Trophoblast cell (in vitro differentiated cells and primary cell): ENCODE measurements around the gene HAUS2.

ENCODE experiments used
- DNase-seq, 2 donors: peaks; one replicate each; pipeline ENCODE4 v3.0.0-alpha.2; 2016
- H2AFZ ChIP-seq: 2 replicates; pipeline ENCODE4 v1.6.1; 2013; ENCODE audit warnings: low read length, moderate library complexity, mild to moderate bottlenecking; ENCODE audit not compliant: insufficient read depth, poor library complexity
- H2AK5ac ChIP-seq: 2 replicates; pipeline ENCODE4 v1.6.1; 2013; ENCODE audit warnings: mild to moderate bottlenecking, low read length
- H2BK120ac ChIP-seq: 2 replicates; pipeline ENCODE4 v1.6.1; 2013; ENCODE audit warnings: low read length, mild to moderate bottlenecking, moderate library complexity; ENCODE audit not compliant: insufficient read depth, poor library complexity
- H2BK12ac ChIP-seq: 2 replicates; pipeline ENCODE4 v1.6.1; 2013; ENCODE audit warnings: mild to moderate bottlenecking, low read length, moderate library complexity
- H2BK5ac ChIP-seq: 2 replicates; pipeline ENCODE4 v1.6.1; 2013; ENCODE audit warnings: low read length, low read depth, moderate library complexity, mild to moderate bottlenecking; ENCODE audit not compliant: poor library complexity
- H3K14ac ChIP-seq: 2 replicates; pipeline ENCODE4 v1.6.1; 2013; ENCODE audit warnings: mild to moderate bottlenecking, low read length
- H3K18ac ChIP-seq: 2 replicates; pipeline ENCODE4 v1.6.1; 2013; ENCODE audit warnings: mild to moderate bottlenecking, low read length
- H3K23ac ChIP-seq: 2 replicates; pipeline ENCODE4 v1.6.1; 2013; ENCODE audit warnings: low read length
- H3K27ac ChIP-seq: 2 replicates; pipeline ENCODE4 v1.5.1; 2013; ENCODE audit warnings: low read depth, mild to moderate bottlenecking, inconsistent platforms, low read length, moderate library complexity
- H3K27me3 ChIP-seq: 2 replicates; pipeline ENCODE4 v1.6.1; 2013; ENCODE audit warnings: inconsistent platforms, mild to moderate bottlenecking, low read length, moderate library complexity; ENCODE audit not compliant: insufficient read depth
- H3K36me3 ChIP-seq, 2 experiments: 1 replicate in 1 of 2; 2 replicates in 1 of 2; pipeline ENCODE4 v1.6.1; 2013; ENCODE audit warnings: low read length in 2 of 2, mild to moderate bottlenecking in 2 of 2, moderate library complexity in 1 of 2; ENCODE audit not compliant: insufficient read depth in 2 of 2, control insufficient read depth in 1 of 2
- H3K4ac ChIP-seq: 2 replicates; pipeline ENCODE4 v1.6.1; 2013; ENCODE audit warnings: low read depth, mild to moderate bottlenecking, low read length, moderate library complexity
- H3K4me1 ChIP-seq, 2 experiments: 1 replicate in 1 of 2; 2 replicates in 1 of 2; pipeline ENCODE4 v1.6.1; 2013; ENCODE audit warnings: low read length in 2 of 2, mild to moderate bottlenecking in 2 of 2, moderate library complexity in 1 of 2; ENCODE audit not compliant: insufficient read depth in 2 of 2, control insufficient read depth in 1 of 2
- H3K4me2 ChIP-seq: 2 replicates; pipeline ENCODE4 v1.6.1; 2013; ENCODE audit warnings: inconsistent platforms, mild to moderate bottlenecking, low read length, moderate library complexity
- H3K4me3 ChIP-seq: 2 replicates; pipeline ENCODE4 v1.5.1; 2013; ENCODE audit warnings: mild to moderate bottlenecking, low read depth, low read length, inconsistent platforms
- H3K79me1 ChIP-seq: one replicate; pipeline ENCODE4 v1.6.1; 2013; ENCODE audit warnings: low read length
- H3K79me2 ChIP-seq: 2 replicates; pipeline ENCODE4 v1.6.1; 2013; ENCODE audit warnings: low read length, mild to moderate bottlenecking; ENCODE audit not compliant: control insufficient read depth, insufficient read depth, poor library complexity
- H3K9ac ChIP-seq: 2 replicates; pipeline ENCODE4 v1.6.1; 2013; ENCODE audit warnings: mild to moderate bottlenecking, low read length
- H3K9me3 ChIP-seq: 2 replicates; pipeline ENCODE4 v1.6.1; 2013; ENCODE audit warnings: low read depth, mild to moderate bottlenecking, control low read depth, inconsistent platforms, low read length; ENCODE audit not compliant: insufficient read depth
- H4K12ac ChIP-seq: 2 replicates; pipeline ENCODE4 v1.6.1; 2013; ENCODE audit warnings: low read depth, mild to moderate bottlenecking, low read length, moderate library complexity
- H4K8ac ChIP-seq: 2 replicates; pipeline ENCODE4 v1.6.1; 2013; ENCODE audit warnings: low read depth, mild to moderate bottlenecking, low read length, moderate library complexity
- H4K91ac ChIP-seq: one replicate; pipeline ENCODE4 v1.6.1; 2013; ENCODE audit warnings: low read depth, mild to moderate bottlenecking, low read length, moderate library complexity
- WGBS: extraction: QIAGEN DNeasy Blood & Tissue Kit; methylation state at CpG from one replicate; pipeline ENCODE4 v1.1.7; 2013; ENCODE audit warnings: missing lambda C conversion rate; ENCODE audit not compliant: insufficient read length, insufficient coverage; ENCODE audit errors: extremely low coverage; 5-methylcytosine and 5-hydroxymethylcytosine counted together

HAUS2 gene

GRCh38 chr15:42611532-42611931 is 62.9 kb downstream of the HAUS2 start:
- Histone ChIP-seq H3K36me3 (no peaks in the 10 kb centered on the region), H4K8ac (no peak overlapping the region), H3K4me1 (no peaks in the 10 kb centered on the region), H3K18ac (no peak overlapping the region), H3K4ac (no peak overlapping the region), H3K4me2 (no peak overlapping the region), H3K79me2 (no peaks in the 10 kb centered on the region), H2AK5ac (no peak overlapping the region), H3K9ac (no peak overlapping the region), H3K27ac (no peak overlapping the region), H2BK12ac (no peak overlapping the region), H3K23ac (no peak overlapping the region), H3K9me3 (no peaks in the 10 kb centered on the region), H3K4me3 (no peak overlapping the region), H4K12ac (no peak overlapping the region), H3K14ac (no peak overlapping the region), H3K27me3 (no peaks in the 10 kb centered on the region), H2BK120ac (no peak overlapping the region), H2BK5ac (no peak overlapping the region), H3K79me1 (no peaks in the 10 kb centered on the region), H4K91ac (no peak overlapping the region), H2AFZ (no peak overlapping the region)
- no peak for DNase-seq
- no CpG with 5 or more reads among the region's 1 CpG for WGBS

- H2BK120ac ChIP-seq, result no peak overlapping the region
- H3K36me3 ChIP-seq, result no peaks in the 10 kb centered on the region
- no CpG with 5 or more reads among the region's 8 CpGs for WGBS
- H4K91ac ChIP-seq, result no peak overlapping the region
- no peak overlapping the region for H3K4me3 ChIP-seq
- no peaks in the 10 kb centered on the region for H3K9me3 ChIP-seq
- H3K14ac ChIP-seq, result no peak overlapping the region
- no peak overlapping the region for H3K9ac ChIP-seq
- H2AK5ac ChIP-seq, result no peak overlapping the region
- no peak overlapping the region for H3K4ac ChIP-seq
- no peak overlapping the region for H4K8ac ChIP-seq
- H2BK5ac ChIP-seq, result no peak overlapping the region
- DNase-seq, result no peak
- no peak overlapping the region for H3K18ac ChIP-seq
- no peak overlapping the region for H2BK12ac ChIP-seq
- H2AFZ ChIP-seq, result no peak overlapping the region
- H3K27ac ChIP-seq, result no peak overlapping the region
- no peak overlapping the region for H3K4me2 ChIP-seq
- H4K12ac ChIP-seq, result no peak overlapping the region
- no peaks in the 10 kb centered on the region for H3K4me1 ChIP-seq
- no peak overlapping the region for H3K23ac ChIP-seq
- H3K79me1 ChIP-seq, result no peaks in the 10 kb centered on the region
- no peaks in the 10 kb centered on the region for H3K79me2 ChIP-seq
- H3K27me3 ChIP-seq, result no peaks in the 10 kb centered on the region
These were observed 63.8 kb downstream of the HAUS2 start for GRCh38 chr15:42612367-42612912.

- H3K9ac ChIP-seq, result no peak overlapping the region
- H3K79me1 ChIP-seq, result no peaks in the 10 kb centered on the region
- no peak overlapping the region for H4K12ac ChIP-seq
- H3K4me1 ChIP-seq, result no peaks in the 10 kb centered on the region
- no peak overlapping the region for H3K27ac ChIP-seq
- H4K91ac ChIP-seq, result no peak overlapping the region
- H2BK5ac ChIP-seq, result no peak overlapping the region
- H3K9me3 ChIP-seq, result no peaks in the 10 kb centered on the region
- no peaks in the 10 kb centered on the region for H3K27me3 ChIP-seq
- H3K18ac ChIP-seq, result no peak overlapping the region
- H3K4me3 ChIP-seq, result no peak overlapping the region
- no peak overlapping the region for H3K4me2 ChIP-seq
- H4K8ac ChIP-seq, result no peak overlapping the region
- no peak overlapping the region for H3K14ac ChIP-seq
- no peak for DNase-seq
- H2AFZ ChIP-seq, result no peak overlapping the region
- H3K36me3 ChIP-seq, result no peaks in the 10 kb centered on the region
- H3K23ac ChIP-seq, result no peak overlapping the region
- H2BK120ac ChIP-seq, result no peak overlapping the region
- no peak overlapping the region for H2BK12ac ChIP-seq
- no CpG with 5 or more reads among the region's 2 CpGs for WGBS
- H3K79me2 ChIP-seq, result no peaks in the 10 kb centered on the region
- no peak overlapping the region for H3K4ac ChIP-seq
- H2AK5ac ChIP-seq, result no peak overlapping the region
These were observed 67.5 kb downstream of the HAUS2 start for GRCh38 chr15:42616107-42616506.
